K562 (cell line): ENCODE measurements around the gene DIS3L. TPM values are rescaled to one million over a fixed set of nuclear protein-coding genes. Genes with fewer than 3 reads are reported as not detected.
A peak's percentile ranks its signal among the peaks of the same experiment; 100 is the strongest.

Experiments
- ATAC-seq: fragments of 200-7000 bp; cut with Tn5 transposase; 3 replicates; pipeline ENCODE4 v1.9.1; 2020; ENCODE audit warnings: moderate library complexity
- Bru-seq: library from RNA; stranded (reverse); fragments of 400-500 nt; gene quantifications from one replicate; lab custom pipeline; 2021; lab: Mats Ljungman, UMichigan
- BruChase-seq, 2 experiments: library from RNA; stranded (reverse); fragments of 400-500 nt; gene quantifications; one replicate each; lab custom pipeline; 2021; lab: Mats Ljungman, UMichigan
- BruUV-seq: library from RNA; stranded (reverse); fragments of 400-500 nt; replicated peaks from 2 replicates; lab custom pipeline; 2021; lab: Mats Ljungman, UMichigan
- CTCF ChIA-PET: fragments of 300-600 bp; formaldehyde crosslinking; extraction: SDS; loops from one replicate; lab custom pipeline; 2021; ENCODE audit warnings: low intra/inter-chr PET ratio; lab: Yijun Ruan, JAX
- POLR2A ChIA-PET: fragments of 300-600, 350-650 bp; sonication (Branson Sonifier 250); formaldehyde crosslinking; extraction: SDS; loops from one replicate; lab custom pipeline; 2021; ENCODE audit warnings: antibody characterized with exemption, inconsistent platforms; lab: Yijun Ruan, JAX
- DNase-seq, 4 experiments: peaks; one replicate each; pipeline versions ENCODE4 v3.0.0 to v3.0.0-alpha.2; 2011 to 2018; ENCODE audit warnings: low spot score in 3 of 4, mixed read lengths in 3 of 4; ENCODE audit errors: extremely low read depth in 1 of 4
- FAIRE-seq: peaks from 2 replicates; lab custom pipeline; 2011; peaks lifted over from hg19 to GRCh38; lab: Jason Lieb, UNC
- H2AFZ ChIP-seq: 2 replicates; pipeline ENCODE4 v1.6.0; 2011; ENCODE audit warnings: low read depth, low read length, control low read depth, inconsistent platforms
- H3K27ac ChIP-seq: fragments of 200-600 bp; 3 replicates; pipeline ENCODE4 v1.8.0; 2011; ENCODE audit warnings: low read depth, mild to moderate bottlenecking, control low read depth, inconsistent platforms, low read length, moderate library complexity, mixed read lengths; ENCODE audit errors: extremely low read depth
- H3K27me3 ChIP-seq, 2 experiments: fragments of 300-600 bp in 1 of 2; 2 replicates in 1 of 2; 3 replicates in 1 of 2; pipeline versions ENCODE4 v1.6.0 to v1.8.0; 2011; ENCODE audit warnings: inconsistent platforms in 2 of 2, low read length in 2 of 2, mild to moderate bottlenecking in 1 of 2, mixed read lengths in 1 of 2, moderate library complexity in 1 of 2; ENCODE audit not compliant: control insufficient read depth in 2 of 2, insufficient read depth in 2 of 2
- H3K36me3 ChIP-seq: fragments of 300-600 bp; 3 replicates; pipeline ENCODE4 v1.8.0; 2011; ENCODE audit warnings: mild to moderate bottlenecking, low read length, inconsistent platforms; ENCODE audit not compliant: control insufficient read depth, insufficient read depth
- H3K4me1 ChIP-seq, 2 experiments: fragments of 200-600 bp in 1 of 2; replicated peaks in 1 of 2; 2 replicates in 1 of 2; 3 replicates in 1 of 2; pipeline versions ENCODE4 v1.5.1 to v1.8.0; 2011; ENCODE audit warnings: inconsistent platforms in 2 of 2, low read length in 2 of 2, mild to moderate bottlenecking in 1 of 2, mixed read lengths in 1 of 2, moderate library complexity in 1 of 2; ENCODE audit not compliant: control insufficient read depth in 2 of 2, insufficient read depth in 2 of 2
- H3K4me2 ChIP-seq: 2 replicates; pipeline ENCODE4 v1.6.1; 2011; ENCODE audit warnings: low read length, control low read depth, inconsistent platforms, mixed read lengths; ENCODE audit not compliant: insufficient read depth
- H3K4me3 ChIP-seq: fragments of 200-600 bp; sonication (generic), shearing (Covaris generic); 2 replicates; pipeline ENCODE4 v1.5.1; 2016; ENCODE audit warnings: control low read depth, inconsistent platforms
- H3K79me2 ChIP-seq: fragments of 200-600 bp; 3 replicates; pipeline ENCODE4 v1.8.0; 2011; ENCODE audit warnings: low read length, inconsistent platforms; ENCODE audit not compliant: control insufficient read depth, insufficient read depth
- H3K9ac ChIP-seq, 2 experiments: 2 replicates each; pipeline versions ENCODE4 v1.6.0 to v1.6.1; 2011; ENCODE audit warnings: low read depth in 2 of 2, low read length in 2 of 2, control low read depth in 1 of 2, inconsistent platforms in 1 of 2, mild to moderate bottlenecking in 1 of 2, mixed read lengths in 1 of 2; ENCODE audit not compliant: insufficient read depth in 1 of 2
- H3K9me1 ChIP-seq: one replicate; pipeline ENCODE4 v1.6.0; 2011; ENCODE audit warnings: inconsistent platforms, mild to moderate bottlenecking, low read length, moderate library complexity; ENCODE audit not compliant: control insufficient read depth, insufficient read depth
- H3K9me3 ChIP-seq: replicated peaks from 2 replicates; pipeline ENCODE4 v1.5.1; 2011; ENCODE audit warnings: low read depth, low read length, inconsistent platforms; ENCODE audit not compliant: control insufficient read depth, insufficient read depth
- H4K20me1 ChIP-seq: replicated peaks from 2 replicates; pipeline ENCODE4 v1.6.1; 2011; ENCODE audit warnings: low read length, inconsistent platforms, mixed read lengths; ENCODE audit not compliant: control insufficient read depth, insufficient read depth
- CTBP1 ChIP-seq: fragments of 450-650 bp; IDR thresholded peaks from 2 replicates; pipeline ENCODE4 v1.6.1; 2016; ENCODE audit warnings: borderline replicate concordance
- CTCFL ChIP-seq: IDR thresholded peaks from 2 replicates; pipeline ENCODE4 v1.6.1; 2011; ENCODE audit warnings: borderline replicate concordance, low read depth, mild to moderate bottlenecking, moderate library complexity, low read length; ENCODE audit not compliant: insufficient read depth, poor library complexity, severe bottlenecking
- MXI1 ChIP-seq: IDR thresholded peaks from 2 replicates; pipeline ENCODE4 v1.6.1; 2011; ENCODE audit warnings: low read depth, mild to moderate bottlenecking, improper control_type of control experiment, low read length
- NONO ChIP-seq, 2 experiments: fragments of 200-400 bp in 1 of 2; fragments of 450-650 bp in 1 of 2; formaldehyde crosslinking in 1 of 2; IDR thresholded peaks; 2 replicates each; pipeline ENCODE4 v1.6.1; 2017; ENCODE audit warnings: low read depth in 2 of 2, mild to moderate bottlenecking in 2 of 2, moderate library complexity in 2 of 2, low read length in 1 of 2
- PHF8 ChIP-seq: fragments of 200-600 bp; sonication (generic); IDR thresholded peaks from 2 replicates; pipeline ENCODE4 v1.6.1; 2012; ENCODE audit warnings: mixed run types, mild to moderate bottlenecking, inconsistent platforms, low read length, moderate library complexity, borderline replicate concordance
- PRMT5 ChIP-seq: sonication (generic); formaldehyde crosslinking; IDR thresholded peaks from 2 replicates; pipeline ENCODE4 v1.5.0; 2020; ENCODE audit warnings: missing genetic modification reagents
- PTRF ChIP-seq: fragments of 450-650 bp; IDR thresholded peaks from 2 replicates; pipeline ENCODE4 v1.6.1; 2016; ENCODE audit warnings: mild to moderate bottlenecking, missing genetic modification characterization, missing compliant biosample characterization
- SMARCC2 ChIP-seq: fragments of 450-650 bp; IDR thresholded peaks from 2 replicates; pipeline ENCODE4 v1.6.1; 2017; ENCODE audit warnings: antibody characterized with exemption, moderate library complexity, mild to moderate bottlenecking, low read depth
- THAP12 ChIP-seq: fragments of 250-450 bp; sonication (Bioruptor Pico); IDR thresholded peaks from 2 replicates; pipeline ENCODE4 v1.9.0; 2021; ENCODE audit warnings: mild to moderate bottlenecking, inconsistent platforms
- ZC3H4 ChIP-seq: sonication (generic); formaldehyde crosslinking; IDR thresholded peaks from 2 replicates; pipeline ENCODE4 v1.9.0; 2021; ENCODE audit warnings: missing genetic modification reagents, borderline replicate concordance
- WGBS: fragments of 100-300 bp; shearing (Covaris generic); methylation state at CpG from one replicate; pipeline ENCODE4 v1.1.6; 2016; ENCODE audit warnings: low coverage, mixed read lengths; ENCODE audit not compliant: insufficient coverage; ENCODE audit errors: missing lambda C conversion rate; 5-methylcytosine and 5-hydroxymethylcytosine counted together
- in situ Hi-C: fragments of 300-500 bp; cut with MboI; formaldehyde crosslinking; loops from 4 replicates; pipeline ENCODE4 v1.15.0; 2018; ENCODE audit warnings: inconsistent platforms, mixed read lengths
- intact Hi-C: fragments of 100-400 bp; cut with micrococcal nuclease; formaldehyde crosslinking; loops from 2 replicates; pipeline ENCODE4 v1.14.2; 2022
- long read RNA-seq, 3 experiments: library from polyadenylated mRNA in 2 of 3; library from RNA in 1 of 3; unstranded in 2 of 3; stranded (forward) in 1 of 3; transcript quantifications; one replicate each; pipeline ENCODE4 v2.0.0, GENCODE V29; 2019 to 2022
- polyA minus RNA-seq, 3 experiments: library from RNA; depleted of rRNA, polyadenylated mRNA; stranded (reverse); fragments of >200 nt; gene quantifications; 2 replicates each; pipeline ENCODE4 v1.2.3, GENCODE V29; 2011
- polyA plus RNA-seq, 8 experiments: library from polyadenylated mRNA; depleted of rRNA in 4 of 8; stranded (reverse) in 5 of 8; unstranded in 3 of 8; fragments of >200 nt; fragmentation: Nextera tagmentation in 2 of 8; fragmentation: Illumina TruSeq in 1 of 8; extraction: Ambion mirVana in 2 of 8; extraction: Trizol in 1 of 8; gene quantifications; 2 replicates each; pipeline versions ENCODE4 v1.2.1 to v1.2.3, GENCODE V29; 2011 to 2014; ENCODE audit warnings: inconsistent platforms in 1 of 8, missing spikeins in 1 of 8
- total RNA-seq, 7 experiments: library from RNA; depleted of rRNA in 6 of 7; stranded (reverse); fragments of >200 nt in 6 of 7; fragmentation: Illumina TruSeq in 2 of 7; extraction: Trizol in 2 of 7; gene quantifications; 2 replicates each; pipeline versions ENCODE4 v1.2.1 to v1.2.3, GENCODE V29; 2011 to 2021; ENCODE audit warnings: low replicate concordance in 1 of 7

DIS3L gene
- 20.0 and 41.6 TPM in 2 replicates for total RNA-seq (2011; cell fraction: chromatin; rRNA removed; ENCODE audit: low replicate concordance)
- total RNA-seq (2011; cell fraction: nucleolus; rRNA removed), result 15.7 and 16.5 TPM in 2 replicates
- total RNA-seq (2011; cell fraction: nucleoplasm; rRNA removed), result 16.1 and 17.0 TPM in 2 replicates
- total RNA-seq (2014; rRNA removed) (11.8 and 16.2 TPM in 2 replicates), total RNA-seq (2014; rRNA removed; fragmentation: Illumina TruSeq; extraction: Trizol) (25.0 and 25.4 TPM in 2 replicates), total RNA-seq (2015; rRNA removed; fragmentation: Illumina TruSeq; extraction: Trizol) (25.4 and 25.6 TPM in 2 replicates), total RNA-seq (2021) (16.6 and 16.9 TPM in 2 replicates), polyA plus RNA-seq (2011; rRNA removed) (19.8 and 34.6 TPM in 2 replicates), polyA plus RNA-seq (2014; fragmentation: Illumina TruSeq; extraction: Trizol) (16.4 and 19.4 TPM in 2 replicates), polyA plus RNA-seq (2014; fragmentation: Nextera tagmentation; extraction: Ambion mirVana) (1 to 10 TPM; 5.9 to 6.4 TPM), polyA plus RNA-seq (2014; rRNA removed) (15.1 and 15.3 TPM in 2 replicates), polyA minus RNA-seq (2011; rRNA and poly(A)+ RNA removed) (77.1 and 80.9 TPM in 2 replicates), Bru-seq, nascent RNA (percentile 66 among the genes with signal in this experiment), BruChase-seq, experiment 1, labeled RNA remaining after a 2-hour chase (percentile 68 among the genes with signal in this experiment), BruChase-seq, experiment 2, labeled RNA remaining after a 6-hour chase (percentile 69 among the genes with signal in this experiment)
- polyA plus RNA-seq (2011; cell fraction: cytosol; rRNA removed), result 6.5 and 11.5 TPM in 2 replicates
- polyA plus RNA-seq (2011; cell fraction: nucleus; rRNA removed), result 7.7 and 9.5 TPM in 2 replicates
- 13.2 and 20.8 TPM in 2 replicates for polyA plus RNA-seq (2012)
- polyA minus RNA-seq (2011; cell fraction: cytosol; rRNA and poly(A)+ RNA removed), result 9.5 and 21.1 TPM in 2 replicates
- polyA minus RNA-seq (2011; cell fraction: nucleus; rRNA and poly(A)+ RNA removed), result 11.8 and 20.4 TPM in 2 replicates
- long read RNA-seq, experiment 1, transcript DIS3L-202 (17 exons, 3,647 nt), result major isoform, 41 of 80 reads
- long read RNA-seq, experiment 1, partial matches to known transcripts, result 11 of 80 reads
- long read RNA-seq, experiment 1, other reads (novel, unspliced or antisense), result 24 of 80 reads
- long read RNA-seq, experiment 2, transcript DIS3L-202 (17 exons, 3,647 nt), result major isoform, 5 of 28 reads
- long read RNA-seq, experiment 2, partial matches to known transcripts, result 13 of 28 reads
- long read RNA-seq, experiment 2, other reads (novel, unspliced or antisense), result 6 of 28 reads
- long read RNA-seq, experiment 3, partial matches to known transcripts, result 1 of 9 reads
- long read RNA-seq, experiment 3, other reads (novel, unspliced or antisense), result 3 of 9 reads

- ATAC-seq, result peak; percentile 90
- H3K36me3 ChIP-seq, result peaks cover 19% of the 10 kb centered on the region
- no peaks in the 10 kb centered on the region for H3K9me3 ChIP-seq
- peak within 1 kb of the TSS; percentile 85 to 97 for H3K9ac ChIP-seq
- intact Hi-C loops, result loop anchor here (5.0 kb wide), 1 partner anchor 204 kb away; the partner anchor contains the start of gene SNAPC5
- peak within 1 kb of the TSS; percentile 82 for H3K27ac ChIP-seq
- no peaks in the 10 kb centered on the region for H3K27me3 ChIP-seq
- no TSS peak for BruUV-seq
- no peaks in the 10 kb centered on the region for H4K20me1 ChIP-seq
- DNase-seq, result peak; percentile 71 to 90 (median 86)
- H3K4me1 ChIP-seq, result peaks cover 17 to 20% of the 10 kb centered on the region in 2 experiments
- WGBS, result under 1% methylated on average over 52 of the region's 92 CpGs
- peak within 1 kb of the TSS; percentile 96 for H3K4me2 ChIP-seq
- CTCF ChIA-PET, result no interaction called here
- H2AFZ ChIP-seq, result peak within 1 kb of the TSS; percentile 91
- peaks cover 22% of the 10 kb centered on the region for H3K79me2 ChIP-seq
- no peaks in the 10 kb centered on the region for H3K9me1 ChIP-seq
- peak within 1 kb of the TSS; percentile 45 for H3K4me3 ChIP-seq
- POLR2A ChIA-PET, result interaction anchor here (0.6 to 1.3 kb wide), 5 partner anchors 49 to 229 kb away, joined by 3 to 4 read pairs (median 3); no protein-coding TSS in a partner anchor
- no peak for FAIRE-seq
- in situ Hi-C loops, result no loop called here
- peak; percentile 94 for TF ChIP-seq CTBP1
- peak; percentile 33; the same call in 1 of the 2 replicates for TF ChIP-seq ZC3H4 (CRISPR knock-in tag)
- 0 out of 2 replicates have a peak, but pooled peaks have one; percentile 32 for TF ChIP-seq SMARCC2
- TF ChIP-seq PTRF (tag), result no peak
- peak; percentile 90 for TF ChIP-seq PHF8
- TF ChIP-seq MXI1, result no peak
- peak; percentile 20; the same call in 1 of the 2 replicates for TF ChIP-seq THAP12 (CRISPR knock-in tag)
- TF ChIP-seq NONO (IDR thresholded peaks at IDR 0.05; ENCODE audit: low read depth in 2 of 2, low read length in 1 of 2), result peak; percentile 29 to 52
- peak; percentile 1 for TF ChIP-seq CTCFL
- TF ChIP-seq PRMT5 (CRISPR knock-in tag), result 0 out of 2 replicates have a peak, but pooled peaks have one; percentile 34
Observed at GRCh38 chr15:66293419-66294156, at the start of gene DIS3L. TSS of gene DIS3L (plus strand) at chr15:66293568. CDS start at chr15:66293597, 29 bp downstream.
